Skeletal muscle cell (primary cell): ENCODE measurements around the gene CTNNA2.

Source experiments
- DNase-seq: peaks from one replicate; pipeline ENCODE4 v3.0.0-alpha.2; 2010; ENCODE audit warnings: low read depth
- H3K4me3 ChIP-seq: 2 replicates; pipeline ENCODE4 v1.5.1; 2011; ENCODE audit warnings: low read depth, mild to moderate bottlenecking, control low read depth, low read length, moderate library complexity

The CTNNA2 gene

DNA sequence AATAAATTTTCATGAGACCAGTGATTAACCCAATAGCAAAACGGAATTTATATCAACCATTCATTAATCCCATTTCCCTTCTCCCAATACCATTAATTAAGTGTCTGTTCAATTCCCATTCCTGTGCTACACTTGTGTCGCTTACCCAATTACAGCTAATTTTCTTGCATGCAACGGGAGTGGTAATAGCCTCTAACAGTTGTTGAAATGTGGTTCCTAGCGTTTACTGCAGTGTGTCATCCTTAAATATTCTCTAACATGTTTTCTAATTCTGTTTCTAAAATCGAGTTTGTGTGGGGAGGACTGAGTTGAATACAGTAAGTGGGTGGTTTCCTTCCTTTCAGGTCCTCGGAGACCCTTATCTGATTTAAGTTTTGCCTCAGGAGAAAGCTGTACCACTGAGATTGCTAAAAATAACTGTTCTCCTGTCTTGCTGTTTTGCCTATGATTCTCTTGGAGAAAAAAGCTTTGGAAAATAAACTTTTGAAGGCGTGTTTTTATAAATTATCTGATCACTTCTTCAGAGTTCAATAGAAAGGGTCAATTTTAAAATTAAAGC is 851.0 kb downstream of the CTNNA2 start:
- DNase-seq, result no peak
- no peak overlapping the region for H3K4me3 ChIP-seq

DNA sequence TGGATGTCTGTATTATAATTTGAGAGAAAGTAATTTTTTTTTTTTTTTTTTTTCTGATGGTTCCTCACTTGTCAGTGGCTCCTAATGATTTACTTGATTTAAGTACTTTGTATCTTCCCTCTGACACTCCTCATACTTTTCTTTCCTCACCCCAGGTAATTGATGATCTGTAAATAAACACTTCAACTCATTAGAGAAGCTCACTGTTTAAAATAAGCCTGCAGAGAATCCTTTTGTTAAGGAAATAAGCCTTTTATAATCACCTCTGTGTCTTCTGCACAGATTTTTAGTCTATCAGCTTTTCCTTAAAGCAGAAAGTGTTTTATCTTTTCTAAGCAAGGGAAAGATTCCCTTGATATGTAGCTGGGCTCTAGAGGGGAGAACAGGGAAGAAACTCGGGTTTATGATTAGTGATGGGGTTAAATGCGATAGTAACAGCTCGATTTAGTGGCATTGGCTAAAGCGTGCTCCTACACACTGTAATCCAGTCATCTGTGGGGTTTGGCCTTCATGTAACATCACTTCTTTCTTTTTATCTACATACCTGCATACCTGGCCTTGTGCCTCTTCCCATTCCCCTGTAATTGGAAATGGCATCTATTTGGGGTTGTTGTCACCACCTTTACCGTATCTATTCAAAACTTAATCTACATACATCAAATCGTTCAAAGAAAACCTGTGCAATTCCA is 851.8 kb downstream of the CTNNA2 start:
- no peak for DNase-seq
- H3K4me3 ChIP-seq, result no peak overlapping the region

- no peak for DNase-seq
- no peak overlapping the region for H3K4me3 ChIP-seq
Observed at GRCh38 chr2:80365762-80366161, 852.9 kb downstream of the CTNNA2 start.

GRCh38 chr2:80370375-80371009 is 857.6 kb downstream of the CTNNA2 start:
- H3K4me3 ChIP-seq, result no peak overlapping the region
- no peak for DNase-seq

DNA sequence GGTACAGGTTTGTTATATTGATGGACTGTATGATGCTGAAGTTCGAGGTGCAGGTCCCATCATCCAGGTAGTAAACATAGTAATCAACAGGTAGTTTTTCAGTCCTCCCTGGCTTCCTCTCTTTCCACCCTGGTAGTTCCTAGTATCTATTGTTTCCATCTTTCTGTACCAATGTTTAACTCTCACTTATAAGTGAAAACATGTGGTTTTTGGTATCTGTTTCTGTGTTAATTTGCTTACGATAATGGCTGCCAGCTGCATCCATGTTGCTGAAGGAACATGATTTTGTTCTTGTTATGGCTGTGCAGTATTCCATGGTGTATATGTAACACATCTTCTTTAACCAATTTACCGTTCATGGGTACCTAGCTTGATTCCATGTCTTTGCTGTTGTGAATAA is 861.3 kb downstream of the CTNNA2 start:
- no peak for DNase-seq
- H3K4me3 ChIP-seq, result no peak overlapping the region

DNA sequence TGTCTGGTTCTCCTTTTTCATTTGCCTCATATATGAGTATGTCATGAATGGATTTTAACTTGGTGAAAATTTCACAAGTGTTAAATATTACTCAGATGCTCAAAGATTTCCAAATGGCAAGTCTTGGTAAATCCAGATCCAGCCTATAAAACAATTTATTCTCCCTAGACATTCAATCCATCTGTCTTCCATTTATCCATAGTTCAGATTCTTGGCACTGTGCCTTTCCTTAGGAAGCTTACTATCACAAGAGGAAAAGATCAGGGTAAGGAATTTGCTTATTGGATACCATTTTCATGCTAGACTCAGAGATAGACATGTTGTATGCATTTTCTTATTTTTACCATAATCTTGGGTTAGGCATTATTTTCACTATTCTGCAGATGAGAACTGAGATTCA is 864.2 kb downstream of the CTNNA2 start:
- H3K4me3 ChIP-seq, result no peak overlapping the region
- DNase-seq, result no peak

DNA sequence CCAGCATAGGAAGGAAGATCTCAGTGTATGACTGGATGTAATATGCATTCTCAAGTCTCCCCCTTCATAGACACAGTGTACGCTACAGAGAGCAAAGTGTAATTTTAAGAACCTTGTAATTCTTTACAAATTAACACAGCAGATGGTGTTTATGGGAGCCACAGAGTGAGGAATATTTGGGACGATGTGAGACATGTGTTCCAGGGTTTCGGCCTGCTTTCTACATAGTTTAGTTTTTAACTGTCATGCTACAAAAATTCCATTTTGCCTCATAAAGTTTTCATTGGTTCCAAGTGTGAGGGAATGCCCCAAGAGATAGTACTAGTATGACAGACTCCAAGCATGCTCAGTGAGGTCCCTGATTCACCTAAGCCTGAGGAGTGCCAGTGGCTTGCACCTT is 867.9 kb downstream of the CTNNA2 start:
- H3K4me3 ChIP-seq, result no peak overlapping the region
- DNase-seq, result no peak

- DNase-seq, result no peak
- H3K4me3 ChIP-seq, result no peak overlapping the region
Observed at GRCh38 chr2:80381666-80382065, 868.8 kb downstream of the CTNNA2 start.

DNA sequence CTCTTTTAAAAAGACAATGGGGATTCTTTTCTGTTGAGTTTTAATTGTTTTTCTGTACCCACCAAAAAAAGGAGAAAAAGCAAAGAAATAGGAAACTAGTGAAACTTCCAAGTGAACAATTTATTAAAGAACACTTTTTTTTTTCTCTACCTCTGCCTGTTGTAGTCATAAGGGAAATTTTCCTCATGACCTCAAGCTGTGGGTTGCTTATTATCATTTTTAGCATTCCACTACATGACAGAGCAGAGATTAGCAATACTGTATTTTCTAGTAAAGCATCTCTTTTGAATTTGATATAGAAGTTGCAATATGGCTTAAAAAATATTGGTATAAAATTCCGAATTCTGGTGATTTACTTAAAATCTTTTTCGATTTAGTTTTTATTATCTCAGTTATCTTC is 879.6 kb downstream of the CTNNA2 start:
- no peak overlapping the region for H3K4me3 ChIP-seq
- no peak for DNase-seq

GRCh38 chr2:80393991-80394390 is 881.1 kb downstream of the CTNNA2 start:
- no peak overlapping the region for H3K4me3 ChIP-seq

DNA sequence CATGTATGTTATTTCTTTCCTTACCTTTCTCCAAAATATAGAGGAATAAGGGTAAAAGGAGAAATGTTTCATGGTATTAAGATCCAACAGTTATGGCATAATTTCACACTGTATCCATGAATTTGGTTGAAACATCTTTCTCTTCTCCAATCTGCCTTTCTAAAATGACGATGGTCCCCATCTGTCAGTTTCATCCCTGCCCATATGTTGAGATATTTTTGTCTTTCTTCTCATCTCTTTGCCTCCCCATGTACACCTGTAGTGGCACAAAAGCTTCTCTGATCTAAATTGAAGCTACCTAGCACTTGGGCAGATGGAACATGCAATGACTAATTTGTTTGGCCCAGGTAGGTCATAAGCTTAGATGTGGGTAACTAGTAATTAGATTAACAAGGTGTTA is 882.4 kb downstream of the CTNNA2 start:
- DNase-seq, result no peak
- no peak overlapping the region for H3K4me3 ChIP-seq

More at GRCh38 chr2:80393991-80394390, 881.1 kb downstream of the CTNNA2 start:
- DNase-seq, result no peak

- H3K4me3 ChIP-seq, result no peak overlapping the region
- DNase-seq, result no peak
Observed at GRCh38 chr2:80396276-80396675, 883.4 kb downstream of the CTNNA2 start.

DNA sequence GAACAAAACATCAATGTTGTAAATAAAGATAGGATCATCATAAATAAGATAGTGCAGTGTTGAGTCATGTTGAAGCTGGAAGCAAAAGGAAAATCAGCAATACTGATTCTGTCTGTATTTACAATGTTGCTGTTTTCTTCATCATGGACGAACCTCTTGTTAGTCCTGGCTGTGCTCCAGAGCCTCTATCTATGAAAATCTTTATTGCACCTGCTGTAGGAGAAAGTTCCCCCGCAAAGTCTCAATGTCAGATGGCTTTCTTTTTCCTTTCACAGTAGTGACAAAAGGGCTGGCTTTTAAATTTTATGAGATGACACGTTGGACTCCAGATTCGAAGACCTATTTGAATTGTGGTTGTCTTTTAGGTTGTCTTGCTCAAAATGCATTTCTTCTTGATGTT is 890.2 kb downstream of the CTNNA2 start:
- H3K4me3 ChIP-seq, result no peak overlapping the region
- DNase-seq, result no peak

- no peak for DNase-seq
- no peak overlapping the region for H3K4me3 ChIP-seq
Observed at GRCh38 chr2:80407377-80407776, 894.5 kb downstream of the CTNNA2 start.

- DNase-seq, result no peak
- H3K4me3 ChIP-seq, result no peak overlapping the region
Observed at GRCh38 chr2:80410346-80410745, 897.5 kb downstream of the CTNNA2 start.

DNA sequence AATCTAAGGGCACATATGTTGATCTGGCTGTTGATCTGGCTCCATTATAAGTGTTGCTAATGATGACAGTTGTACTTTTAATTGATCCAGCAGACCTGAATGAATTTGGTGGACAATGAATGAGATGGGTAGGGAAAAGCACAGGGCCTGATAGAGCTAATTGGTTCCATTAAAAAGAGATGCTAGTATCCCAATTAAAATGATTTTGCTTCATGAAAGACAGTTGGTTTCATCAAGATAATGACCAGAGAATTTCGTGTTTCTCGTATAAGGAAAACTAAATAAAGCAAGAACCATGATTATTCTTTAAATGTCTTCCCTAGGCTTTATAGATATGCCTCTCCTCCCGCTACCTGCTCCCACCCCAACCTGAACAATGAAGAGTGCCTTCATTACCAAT is 900.3 kb downstream of the CTNNA2 start:
- no peak overlapping the region for H3K4me3 ChIP-seq
- DNase-seq, result no peak

DNA sequence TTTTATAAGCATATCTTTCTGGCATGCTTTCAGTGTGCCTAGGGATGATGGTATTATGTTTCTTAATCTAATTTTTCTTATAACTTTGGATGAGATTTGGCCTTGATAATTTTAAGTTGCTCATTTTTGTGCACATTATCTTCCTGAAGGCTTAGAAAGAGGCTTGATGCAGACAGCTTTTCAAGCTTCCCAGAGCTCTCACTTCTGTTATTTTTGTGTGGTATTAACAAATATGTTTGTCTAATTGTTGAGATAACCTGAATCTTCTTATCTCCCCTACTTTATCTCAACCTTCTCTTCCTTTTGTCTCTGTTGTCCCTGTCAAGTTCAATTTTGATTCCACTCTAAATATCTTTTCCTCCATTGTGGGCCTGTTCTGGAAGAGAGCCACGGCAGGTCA is 904.9 kb downstream of the CTNNA2 start:
- H3K4me3 ChIP-seq, result no peak overlapping the region
- DNase-seq, result no peak

DNA sequence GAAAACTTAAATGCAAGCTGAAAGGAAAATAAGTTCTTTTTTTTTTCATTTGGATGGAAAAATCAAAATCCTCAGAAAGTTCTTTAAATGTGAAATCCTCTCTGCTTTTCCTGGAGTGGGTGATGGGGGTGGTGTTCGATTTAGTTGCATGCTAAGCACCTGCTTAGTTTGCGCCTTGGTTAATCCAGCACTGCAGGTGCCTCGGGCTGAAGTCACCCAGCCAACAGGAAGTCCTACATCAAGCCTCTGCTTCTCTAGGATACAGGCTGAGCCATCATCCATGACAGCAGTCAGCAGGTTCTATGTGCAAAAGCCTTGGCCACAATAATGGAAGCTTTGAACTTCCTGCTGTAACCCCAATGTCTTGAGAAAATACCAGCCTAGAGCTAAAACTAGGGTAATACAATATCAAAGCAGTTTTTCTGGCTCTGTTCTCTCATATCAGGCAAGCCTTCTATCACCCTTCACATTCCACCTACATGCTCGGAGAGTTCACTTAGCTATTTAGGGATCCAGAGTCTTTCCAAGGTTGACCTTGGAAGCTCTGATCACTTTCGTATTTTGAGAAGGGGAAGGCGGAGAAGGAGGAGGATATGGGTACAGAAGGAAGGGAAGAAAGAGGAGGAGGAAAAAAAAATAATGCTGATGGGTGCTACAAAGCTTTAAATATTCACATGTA is 907.8 kb downstream of the CTNNA2 start:
- no peak overlapping the region for H3K4me3 ChIP-seq
- no peak for DNase-seq

GRCh38 chr2:80429251-80429650 is 916.4 kb downstream of the CTNNA2 start:
- H3K4me3 ChIP-seq, result no peak overlapping the region
- no peak for DNase-seq

DNA sequence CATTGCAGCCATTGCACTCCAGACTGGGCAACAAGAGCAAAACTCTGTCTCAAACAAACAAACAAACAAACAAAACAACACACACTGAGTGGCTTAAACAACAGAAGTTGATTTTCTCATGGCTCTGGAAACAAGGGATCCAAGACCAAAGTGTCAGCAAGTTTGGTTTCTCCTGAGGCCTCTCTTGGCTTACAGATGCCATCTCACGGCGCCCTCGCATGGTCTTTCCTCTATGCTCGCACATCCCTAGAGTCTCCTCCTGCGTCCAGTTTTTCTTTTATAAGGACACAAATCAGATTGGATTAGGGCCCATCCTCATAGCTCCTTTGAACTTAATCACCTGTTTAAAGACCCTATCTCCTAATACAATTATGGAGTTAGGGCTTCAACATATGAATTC is 925.1 kb downstream of the CTNNA2 start:
- no peak for DNase-seq

DNA sequence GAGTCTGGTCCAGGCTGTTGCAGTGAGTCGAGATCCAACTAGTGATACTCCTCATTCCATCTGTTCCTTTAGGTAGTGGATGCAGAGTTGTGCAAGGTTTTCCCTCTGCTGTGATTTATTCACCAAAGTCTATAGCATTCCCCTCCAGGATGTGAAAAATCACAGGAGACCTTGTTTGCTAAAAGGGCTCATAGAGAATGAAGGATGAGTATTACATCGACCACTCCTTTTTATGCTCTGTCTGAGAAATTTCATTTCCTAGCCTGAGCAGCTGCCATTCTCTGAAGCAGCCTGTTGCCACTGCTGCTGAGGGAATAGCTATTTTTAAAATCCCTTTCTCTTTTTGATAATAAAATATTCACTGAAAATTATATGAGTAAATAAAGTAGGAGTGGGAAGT is 925.8 kb downstream of the CTNNA2 start:
- no peak overlapping the region for H3K4me3 ChIP-seq

More for the DNA sequence above, 925.1 kb downstream of the CTNNA2 start:
- H3K4me3 ChIP-seq, result no peak overlapping the region

More for the DNA sequence above, 925.8 kb downstream of the CTNNA2 start:
- DNase-seq, result no peak
